HFFc6 (cell line): Measurements from ENCODE around the gene VSTM2L. TPM values are rescaled to one million over a fixed set of nuclear protein-coding genes. Genes with fewer than 3 reads are reported as not detected.

Source experiments
- DNase-seq: peaks from one replicate; pipeline ENCODE4 v3.0.0-alpha.2; 2018
- H3K27ac Mint-ChIP-seq: 2 replicates; pipeline ENCODE4 v1.8.0; 2020; ENCODE audit warnings: mild to moderate bottlenecking, mixed read lengths
- H3K27me3 Mint-ChIP-seq: 2 replicates; pipeline ENCODE4 v1.8.0; 2021; ENCODE audit warnings: mild to moderate bottlenecking, moderate library complexity, mixed read lengths; ENCODE audit not compliant: insufficient read depth
- H3K36me3 Mint-ChIP-seq: 2 replicates; pipeline ENCODE4 v1.8.0; 2021; ENCODE audit warnings: low read depth, mixed read lengths
- H3K4me1 Mint-ChIP-seq: 2 replicates; pipeline ENCODE4 v1.8.0; 2020; ENCODE audit warnings: low read depth, mixed read lengths
- H3K4me3 Mint-ChIP-seq: 2 replicates; pipeline ENCODE4 v1.8.0; 2020; ENCODE audit warnings: mild to moderate bottlenecking, moderate library complexity, mixed read lengths
- H3K9me3 Mint-ChIP-seq: 2 replicates; pipeline ENCODE4 v1.8.0; 2020; ENCODE audit warnings: mild to moderate bottlenecking, mixed read lengths
- CTCF ChIP-seq: fragments of 200-600 bp; sonication (generic); IDR thresholded peaks from 2 replicates; pipeline ENCODE4 v1.5.0; 2021; ENCODE audit warnings: antibody characterized with exemption, mild to moderate bottlenecking
- total RNA-seq, 6 experiments: library from RNA; stranded (reverse); fragmentation: NEBNext Ultra II Directional; extraction: Animal tissue kit (Norgen Biotek cat#: 25700); gene quantifications; 2 replicates in 1 of 6; 3 replicates in 5 of 6; pipeline ENCODE4 v1.2.3, GENCODE V29; 2021

VSTM2L gene
- total RNA-seq, 6 experiments from 2014 or later, result 0.12 to 0.95 (median 0.55) TPM; not detected in 2

- no peak overlapping the region for H3K27ac Mint-ChIP-seq
Measured at GRCh38 chr20:37919389-37920040, 16.6 kb downstream of the VSTM2L start.

GRCh38 chr20:37920270-37920669 lies 17.3 kb downstream of the VSTM2L start:
- Mint-ChIP-seq H3K4me1 (no peaks in the 10 kb centered on the region), H3K27ac (no peak overlapping the region), H3K9me3 (no peaks in the 10 kb centered on the region), H3K36me3 (no peaks in the 10 kb centered on the region), H3K27me3 (peaks cover 68% of the 10 kb centered on the region), H3K4me3 (no peak overlapping the region)
- no peak for TF ChIP-seq CTCF
- no peak for DNase-seq

More at GRCh38 chr20:37919389-37920040, 16.6 kb downstream of the VSTM2L start:
- TF ChIP-seq CTCF, result no peak
- no peak overlapping the region for H3K4me3 Mint-ChIP-seq
- no peaks in the 10 kb centered on the region for H3K9me3 Mint-ChIP-seq
- H3K4me1 Mint-ChIP-seq, result no peaks in the 10 kb centered on the region
- peaks cover 69% of the 10 kb centered on the region for H3K27me3 Mint-ChIP-seq
- no peak for DNase-seq
- H3K36me3 Mint-ChIP-seq, result no peaks in the 10 kb centered on the region

- DNase-seq, result no peak
- no peak for TF ChIP-seq CTCF
- H3K4me3 Mint-ChIP-seq, result no peak overlapping the region
- no peaks in the 10 kb centered on the region for H3K4me1 Mint-ChIP-seq
- H3K36me3 Mint-ChIP-seq, result no peaks in the 10 kb centered on the region
- no peaks in the 10 kb centered on the region for H3K9me3 Mint-ChIP-seq
- H3K27ac Mint-ChIP-seq, result no peak overlapping the region
- peaks cover 68% of the 10 kb centered on the region for H3K27me3 Mint-ChIP-seq
Measured at GRCh38 chr20:37920679-37921322, 17.9 kb downstream of the VSTM2L start.

- Mint-ChIP-seq H3K27ac (no peak overlapping the region), H3K36me3 (no peaks in the 10 kb centered on the region), H3K9me3 (no peaks in the 10 kb centered on the region), H3K4me3 (no peak overlapping the region), H3K27me3 (peaks cover 65% of the 10 kb centered on the region), H3K4me1 (no peaks in the 10 kb centered on the region)
- no peak for DNase-seq
- TF ChIP-seq CTCF, result no peak
Measured at GRCh38 chr20:37921341-37921929, 18.5 kb downstream of the VSTM2L start.

- no peak overlapping the region for H3K4me3 Mint-ChIP-seq
- no peaks in the 10 kb centered on the region for H3K36me3 Mint-ChIP-seq
- H3K9me3 Mint-ChIP-seq, result no peaks in the 10 kb centered on the region
- peaks cover 60% of the 10 kb centered on the region for H3K27me3 Mint-ChIP-seq
- H3K4me1 Mint-ChIP-seq, result no peaks in the 10 kb centered on the region
- no peak for DNase-seq
- TF ChIP-seq CTCF, result no peak
- H3K27ac Mint-ChIP-seq, result no peak overlapping the region
Measured at GRCh38 chr20:37922016-37922415, 19.1 kb downstream of the VSTM2L start.
